Measurements from ENCODE around the gene PAGE2. TPM values are rescaled to one million over a fixed set of nuclear protein-coding genes. Genes with fewer than 3 reads are reported as not detected.
"Not testable (repeated sequence)": the region's sequence is repeated elsewhere in the genome, so short reads cannot be mapped to it uniquely, and the experiment has no call there.

PAGE2 gene
- total RNA-seq, 2 experiments from 2014 or later: not detected

DNA sequence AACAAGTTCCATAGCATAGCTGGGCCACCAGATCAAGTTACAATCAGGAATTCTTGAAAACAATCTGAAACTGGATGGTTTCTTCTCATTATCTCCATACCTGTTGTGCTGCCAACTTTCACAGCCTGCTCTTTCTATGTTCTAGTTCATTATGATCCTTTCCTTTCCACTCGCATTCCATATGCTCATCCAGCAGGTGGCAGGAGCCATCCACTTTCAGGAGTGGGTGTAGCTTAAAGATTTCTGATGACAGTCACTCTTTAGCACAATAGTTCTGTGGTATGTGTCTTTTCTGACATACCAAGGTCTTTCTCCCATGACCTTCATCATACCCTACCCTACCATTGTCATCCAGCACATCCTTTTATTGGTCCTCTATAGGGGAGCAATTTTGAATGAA, 46.4 kb downstream of the PAGE2 start:
- ChIA-PET POLR2A (no interaction called here), CTCF (ENCODE audit: unreplicated experiment) (no interaction called here)
- no peak overlapping the region for H3K4me3 ChIP-seq (ENCODE audit: low read depth, low read length, poor library complexity, severe bottlenecking)
- H3K4me2 ChIP-seq (ENCODE audit: low read length): no peak overlapping the region
- no peak overlapping the region for H2AFZ ChIP-seq (ENCODE audit: low read length)
- intact Hi-C loops (cut with micrococcal nuclease; ENCODE audit: unreplicated experiment): no loop called here
- no peak overlapping the region for H3K27ac ChIP-seq (ENCODE audit: low read depth, low read length, poor library complexity, severe bottlenecking)
- H3K9me3 ChIP-seq (ENCODE audit: low read length): no peaks in the 10 kb centered on the region
- H4K20me1 ChIP-seq (ENCODE audit: insufficient read depth, low read length): no peaks in the 10 kb centered on the region
- H3K36me3 ChIP-seq (ENCODE audit: insufficient read depth, low read length): no peaks in the 10 kb centered on the region
- H3K79me2 ChIP-seq (ENCODE audit: insufficient read depth, low read depth, low read length): no peaks in the 10 kb centered on the region
- no peaks in the 10 kb centered on the region for H3K4me1 ChIP-seq (ENCODE audit: insufficient read depth, low read length, poor library complexity, severe bottlenecking)
- H3K9me2 ChIP-seq (ENCODE audit: insufficient read depth, low read length): no peaks in the 10 kb centered on the region
- peak; percentile 23 for DNase-seq (ENCODE audit: low spot score)
- no peak for TF ChIP-seq EZH2phosphoT487 (IDR thresholded peaks at IDR 0.05; ENCODE audit: borderline replicate concordance, low read depth, low read length)
- TF ChIP-seq, protein P1, sequence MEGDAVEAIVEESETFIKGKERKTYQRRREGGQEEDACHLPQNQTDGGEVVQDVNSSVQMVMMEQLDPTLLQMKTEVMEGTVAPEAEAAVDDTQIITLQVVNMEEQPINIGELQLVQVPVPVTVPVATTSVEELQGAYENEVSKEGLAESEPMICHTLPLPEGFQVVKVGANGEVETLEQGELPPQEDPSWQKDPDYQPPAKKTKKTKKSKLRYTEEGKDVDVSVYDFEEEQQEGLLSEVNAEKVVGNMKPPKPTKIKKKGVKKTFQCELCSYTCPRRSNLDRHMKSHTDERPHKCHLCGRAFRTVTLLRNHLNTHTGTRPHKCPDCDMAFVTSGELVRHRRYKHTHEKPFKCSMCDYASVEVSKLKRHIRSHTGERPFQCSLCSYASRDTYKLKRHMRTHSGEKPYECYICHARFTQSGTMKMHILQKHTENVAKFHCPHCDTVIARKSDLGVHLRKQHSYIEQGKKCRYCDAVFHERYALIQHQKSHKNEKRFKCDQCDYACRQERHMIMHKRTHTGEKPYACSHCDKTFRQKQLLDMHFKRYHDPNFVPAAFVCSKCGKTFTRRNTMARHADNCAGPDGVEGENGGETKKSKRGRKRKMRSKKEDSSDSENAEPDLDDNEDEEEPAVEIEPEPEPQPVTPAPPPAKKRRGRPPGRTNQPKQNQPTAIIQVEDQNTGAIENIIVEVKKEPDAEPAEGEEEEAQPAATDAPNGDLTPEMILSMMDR (conservative IDR thresholded peaks at IDR 0.05; ENCODE audit: low read length): peak; percentile 56
- no TSS peak for BruUV-seq (replicated peaks)

DNA sequence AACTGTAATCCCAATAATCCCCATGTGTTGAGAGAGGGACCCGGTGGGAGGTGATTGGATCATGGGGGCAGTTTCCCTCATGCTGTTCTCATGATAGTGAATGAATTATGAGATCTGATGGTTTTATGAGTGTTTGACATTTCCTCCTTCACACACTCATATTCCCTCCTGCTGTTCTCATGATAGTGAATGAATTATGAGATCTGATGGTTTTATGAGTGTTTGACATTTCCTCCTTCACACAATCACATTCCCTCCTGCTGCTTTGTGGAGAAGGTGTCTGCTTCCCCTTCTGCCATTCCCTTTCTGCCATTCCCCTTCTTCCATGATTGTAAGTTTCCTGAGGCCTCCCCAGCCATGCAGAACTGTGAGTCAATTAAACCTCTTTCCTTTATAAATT, 52.0 kb downstream of the PAGE2 start:
- BruUV-seq (replicated peaks); CTCF ChIA-PET (ENCODE audit: unreplicated experiment); H3K27ac ChIP-seq (ENCODE audit: low read depth, low read length, poor library complexity, severe bottlenecking); H4K20me1 ChIP-seq (ENCODE audit: insufficient read depth, low read length); H3K9me3 ChIP-seq (ENCODE audit: low read length); POLR2A ChIA-PET; H3K4me3 ChIP-seq (ENCODE audit: low read depth, low read length, poor library complexity, severe bottlenecking); intact Hi-C loops (cut with micrococcal nuclease; ENCODE audit: unreplicated experiment); H3K4me2 ChIP-seq (ENCODE audit: low read length); H3K36me3 ChIP-seq (ENCODE audit: insufficient read depth, low read length); DNase-seq (ENCODE audit: low spot score); H2AFZ ChIP-seq (ENCODE audit: low read length); H3K4me1 ChIP-seq (ENCODE audit: insufficient read depth, low read length, poor library complexity, severe bottlenecking); H3K9me2 ChIP-seq (ENCODE audit: insufficient read depth, low read length); H3K79me2 ChIP-seq (ENCODE audit: insufficient read depth, low read depth, low read length): not testable (repeated sequence)

Other genes starting within 250 kb of the PAGE2 start
- 0.36 and 0.54 TPM in 2 replicates for gene TRO, start 168.2 kb upstream of the PAGE2 start, total RNA-seq (2014; rRNA removed; shearing (Covaris generic))
- 0.30 TPM in 1 of 2 replicates, not detected in the other for gene TRO, start 168.2 kb upstream of the PAGE2 start, total RNA-seq (2022)
- gene PFKFB1, start 94.8 kb upstream of the PAGE2 start, total RNA-seq (2014; rRNA removed; shearing (Covaris generic)): 0.76 and 0.77 TPM in 2 replicates
- gene PFKFB1, start 94.8 kb upstream of the PAGE2 start, total RNA-seq (2022): 0.72 and 1.0 TPM in 2 replicates
- gene APEX2, start 88.7 kb upstream of the PAGE2 start, total RNA-seq (2014; rRNA removed; shearing (Covaris generic)): 11.4 and 14.2 TPM in 2 replicates
- gene APEX2, start 88.7 kb upstream of the PAGE2 start, total RNA-seq (2022): 27.7 and 32.9 TPM in 2 replicates
- gene ALAS2, start 58.0 kb upstream of the PAGE2 start, total RNA-seq (2014; rRNA removed; shearing (Covaris generic)): not detected in 2 replicates
- not detected in 2 replicates for gene ALAS2, start 58.0 kb upstream of the PAGE2 start, total RNA-seq (2022)
- not detected in 2 replicates for gene PAGE2B, start 14.0 kb upstream of the PAGE2 start, total RNA-seq (2014; rRNA removed; shearing (Covaris generic))
- gene PAGE2B, start 14.0 kb upstream of the PAGE2 start, total RNA-seq (2022): not detected in 2 replicates
- not detected in 2 replicates for gene PAGE5, start 131.3 kb downstream of the PAGE2 start, total RNA-seq (2014; rRNA removed; shearing (Covaris generic))
- gene PAGE5, start 131.3 kb downstream of the PAGE2 start, total RNA-seq (2022): not detected in 2 replicates
- not detected in 2 replicates for gene PAGE3, start 175.9 kb downstream of the PAGE2 start, total RNA-seq (2014; rRNA removed; shearing (Covaris generic))
- gene PAGE3, start 175.9 kb downstream of the PAGE2 start, total RNA-seq (2022): not detected in 2 replicates